Mucosa of gallbladder (tissue), 1 donor: ENCODE data around the gene SLC44A2. TPM values are rescaled to one million over a fixed set of nuclear protein-coding genes. Genes with fewer than 3 reads are reported as not detected.
"Not testable (repeated sequence)": the region's sequence is repeated elsewhere in the genome, so short reads cannot be mapped to it uniquely, and the experiment has no call there.

Experiments
- DNase-seq: peaks from one replicate; pipeline ENCODE4 v3.0.0-alpha.2; 2020; ENCODE audit warnings: low spot score
- total RNA-seq: library from RNA; stranded (reverse); gene quantifications from one replicate; pipeline ENCODE4 v1.2.1, GENCODE V29; 2021
- donor health status: DM: no; HTN: no; CAD: no.

SLC44A2 gene
- total RNA-seq, 1 donor from 2014 or later = 223 TPM

DNA sequence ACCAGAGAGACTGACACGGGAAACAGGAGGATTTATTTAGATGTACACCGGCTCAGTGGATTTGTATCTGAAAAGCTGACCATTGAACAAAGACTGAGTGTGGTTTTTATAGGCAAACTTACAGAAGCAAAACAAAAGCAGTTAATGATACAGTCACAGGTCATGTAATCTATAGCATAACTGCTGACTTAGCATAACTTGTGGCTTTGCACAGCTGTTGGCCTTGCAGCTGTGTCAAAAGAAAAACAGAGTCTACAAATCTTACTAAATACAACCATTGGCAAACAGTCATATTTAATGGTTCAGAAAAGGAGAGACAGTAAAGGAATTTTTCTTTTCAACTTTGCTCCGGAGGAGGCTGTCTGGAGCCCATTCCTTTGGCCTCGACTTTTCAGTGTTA lies 26.5 kb downstream of the SLC44A2 start:
- DNase-seq = no peak

- no peak for DNase-seq
Measured at GRCh38 chr19:10653482-10653731, 28.1 kb downstream of the SLC44A2 start.

GRCh38 chr19:10653732-10654609 lies 28.6 kb downstream of the SLC44A2 start, which contains the start of gene ILF3:
Gene ILF3 (plus strand): TSS chr19:10654346. CDS start chr19:10670606, 16,260 bp downstream.
- peak; percentile 100 for DNase-seq

DNA sequence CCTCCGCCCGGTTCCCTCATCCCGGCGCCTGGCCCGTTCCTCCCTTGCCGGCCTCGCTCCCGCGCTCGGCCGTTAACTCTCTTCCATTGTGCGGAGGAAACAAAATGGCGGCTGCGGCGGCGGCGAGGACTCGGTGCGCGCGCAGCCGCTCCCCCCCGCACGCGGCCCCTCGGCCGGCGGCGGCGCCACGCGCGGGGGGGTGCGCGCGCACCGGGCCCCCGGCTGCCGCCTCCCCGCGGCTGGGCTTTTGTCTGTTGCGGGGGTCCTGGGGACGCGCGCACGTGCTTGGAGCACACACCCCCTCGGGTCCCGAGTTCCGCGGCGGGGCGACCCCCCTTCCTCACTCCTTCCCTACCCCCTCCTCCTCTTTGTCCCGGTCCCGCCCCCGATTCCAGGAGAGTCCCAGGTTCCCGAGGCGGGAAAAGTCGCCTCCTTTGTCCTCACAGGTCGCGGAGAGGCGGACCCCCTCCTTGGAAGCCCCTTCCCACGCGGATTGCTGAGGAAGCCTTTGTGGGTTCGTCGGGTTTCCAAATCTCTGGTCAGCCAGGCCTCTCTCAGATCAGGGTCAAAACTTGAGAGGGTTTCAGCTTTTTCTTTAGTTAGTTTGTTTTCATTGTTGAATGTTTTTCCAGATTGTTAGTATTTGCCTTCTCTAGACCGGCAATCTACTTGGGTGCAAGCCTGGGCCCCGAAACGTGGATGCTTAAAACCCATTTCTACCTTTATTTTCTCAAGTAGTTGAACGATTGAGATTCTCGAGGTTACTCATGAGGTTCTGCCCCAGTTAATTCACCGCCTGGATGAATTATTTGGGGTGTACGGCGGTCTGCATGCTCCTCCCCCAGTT lies 29.5 kb downstream of the SLC44A2 start:
- DNase-seq = peak; percentile 22

DNA sequence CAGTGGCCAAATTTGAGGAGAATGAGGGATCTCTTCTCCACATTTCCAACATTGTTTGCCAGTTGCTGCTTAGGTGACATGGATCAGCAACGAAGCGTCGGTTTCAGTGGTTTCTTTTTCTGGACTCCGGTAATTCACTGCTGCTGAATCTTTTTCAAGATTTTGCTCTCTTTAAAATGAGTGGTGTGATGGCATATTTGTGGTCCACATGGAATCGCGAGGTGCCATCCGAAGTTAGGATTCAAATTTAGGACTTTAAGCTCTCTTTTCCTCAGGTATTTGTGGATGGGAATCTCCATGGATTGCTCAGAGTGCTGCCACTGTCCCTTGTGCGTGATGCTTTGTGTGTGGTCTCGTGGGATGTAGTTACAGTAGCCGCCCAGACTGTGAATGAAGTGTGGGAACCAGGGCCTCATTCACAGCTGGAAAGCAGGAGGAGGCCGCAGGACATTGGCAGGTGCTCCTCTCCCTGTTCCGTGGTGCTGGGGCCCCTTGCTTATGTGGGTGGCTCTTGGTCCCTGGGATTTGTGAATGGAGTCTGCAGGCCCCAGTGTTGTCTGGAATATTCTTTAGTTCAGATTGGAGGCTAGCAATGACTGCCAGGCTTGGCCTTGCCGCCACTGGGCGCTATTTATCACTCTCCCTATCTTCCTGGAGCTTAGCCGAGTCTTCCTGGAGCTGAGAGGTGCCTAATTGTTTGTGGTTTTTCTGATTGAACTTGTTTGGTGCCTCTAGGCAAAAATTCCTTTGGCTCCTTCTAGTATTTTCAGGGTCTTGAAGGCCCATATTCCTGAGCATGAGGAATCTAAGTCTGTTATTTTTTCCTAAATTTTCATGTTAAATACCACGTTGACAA lies 30.3 kb downstream of the SLC44A2 start:
- no peak for DNase-seq

DNA sequence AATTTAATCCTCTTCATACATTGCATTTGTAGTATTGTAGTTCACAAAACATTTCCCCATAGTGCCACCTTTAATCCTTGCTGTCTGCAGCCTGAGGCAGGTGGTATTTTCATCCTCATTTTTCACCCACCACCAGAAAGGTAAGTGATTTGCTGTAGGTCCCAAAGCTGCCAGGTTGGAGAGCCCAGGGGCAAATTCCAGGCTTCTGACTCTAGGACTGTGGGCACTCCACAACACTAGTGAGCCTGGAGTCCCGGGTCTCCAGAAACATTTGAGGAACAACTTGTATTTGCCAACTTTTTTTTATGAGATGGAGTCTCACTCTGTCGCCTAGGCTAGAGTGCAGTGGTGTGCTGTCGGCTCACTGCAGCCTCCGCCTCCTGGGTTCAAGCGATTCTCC lies 35.0 kb downstream of the SLC44A2 start:
- no peak for DNase-seq

- no peak for DNase-seq
Measured at GRCh38 chr19:10661946-10662345, 36.6 kb downstream of the SLC44A2 start.

DNA sequence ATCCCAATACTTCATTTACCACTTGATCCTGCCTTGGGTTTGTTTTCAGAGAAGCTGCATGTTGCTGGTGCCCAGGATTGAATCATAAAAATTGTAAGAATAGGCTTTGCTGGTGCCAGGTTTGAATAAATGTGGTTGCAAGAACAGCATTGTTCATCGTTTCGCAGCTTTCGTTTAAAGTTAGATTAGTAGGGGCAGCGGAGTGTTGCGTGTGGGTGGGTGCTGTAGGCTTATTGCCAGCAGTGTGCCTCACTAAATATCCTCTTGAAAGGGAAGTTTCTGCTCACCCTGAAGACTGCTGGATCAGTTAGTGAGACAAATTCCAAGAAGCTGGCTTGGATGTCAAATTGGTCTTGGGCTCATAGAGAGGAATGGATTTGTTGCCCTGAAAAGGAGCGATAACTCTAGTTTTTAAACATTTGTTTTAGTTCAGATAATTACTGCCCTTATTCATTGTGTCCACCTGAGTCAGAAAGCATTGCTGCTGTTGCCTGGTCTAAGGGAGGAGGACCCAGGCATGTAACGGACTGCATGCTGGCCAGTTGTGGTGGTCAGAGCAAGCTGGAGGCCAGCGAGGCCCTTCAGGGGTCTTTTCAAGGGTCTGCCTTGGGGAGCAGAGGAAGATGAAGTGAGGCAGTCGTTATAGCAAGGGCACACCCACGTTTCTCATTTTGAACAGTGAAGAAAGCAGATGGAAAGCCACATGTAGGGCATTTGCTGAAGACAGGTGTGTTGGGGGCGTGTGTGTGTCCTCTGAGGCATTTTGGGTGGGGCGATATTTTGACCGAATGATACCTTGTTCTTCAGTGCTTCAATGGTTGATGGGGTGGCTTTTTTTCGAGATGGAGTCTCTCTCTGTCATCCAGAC lies 37.3 kb downstream of the SLC44A2 start:
- DNase-seq = no peak

- not testable (repeated sequence) for DNase-seq
Measured at GRCh38 chr19:10663252-10663563, 37.9 kb downstream of the SLC44A2 start.

DNA sequence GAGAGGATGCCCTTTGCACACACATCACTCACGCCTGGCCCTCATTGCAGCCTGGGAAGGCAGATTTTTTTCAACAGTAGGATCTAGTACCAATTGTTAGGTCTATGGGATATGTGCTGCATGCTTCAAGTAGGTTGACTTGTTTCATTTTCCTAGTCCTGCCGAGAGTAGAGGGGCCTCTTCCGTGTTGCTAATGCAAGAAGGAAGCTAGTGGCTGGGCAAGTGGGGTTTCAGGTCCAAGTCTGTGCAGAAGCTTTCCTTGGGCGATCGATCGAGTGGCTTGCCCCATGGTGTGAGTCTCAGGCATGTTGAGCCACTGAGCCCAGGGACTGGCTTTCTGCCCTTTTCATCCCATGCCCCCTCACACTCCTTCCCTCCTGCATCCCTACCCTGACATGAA lies 42.5 kb downstream of the SLC44A2 start:
- no peak for DNase-seq

GRCh38 chr19:10669246-10669645 lies 43.9 kb downstream of the SLC44A2 start:
- no peak for DNase-seq

DNA sequence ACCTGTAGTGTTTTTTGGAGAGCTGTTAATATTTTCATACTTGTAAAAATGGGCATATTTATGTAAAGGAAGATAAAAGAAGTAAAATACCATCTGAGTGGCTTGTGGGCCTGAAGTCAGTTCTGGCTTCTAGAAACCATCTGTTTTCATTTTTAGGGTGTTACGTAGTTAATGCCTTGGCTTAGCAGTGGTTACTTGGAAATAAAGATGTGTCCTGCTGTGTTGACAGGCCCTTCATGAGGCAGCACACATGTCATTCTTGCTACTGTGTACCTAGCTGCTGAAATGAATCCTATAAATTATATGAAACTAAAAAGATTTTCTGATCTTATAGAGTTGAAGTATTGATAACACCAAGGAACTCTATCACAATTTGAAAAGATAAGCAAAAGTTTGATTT lies 44.8 kb downstream of the SLC44A2 start:
- DNase-seq = no peak

- no peak for DNase-seq
Measured at GRCh38 chr19:10670876-10671804, 45.8 kb downstream of the SLC44A2 start.

- not testable (repeated sequence) for DNase-seq
Measured at GRCh38 chr19:10671922-10672321, 46.6 kb downstream of the SLC44A2 start.

DNA sequence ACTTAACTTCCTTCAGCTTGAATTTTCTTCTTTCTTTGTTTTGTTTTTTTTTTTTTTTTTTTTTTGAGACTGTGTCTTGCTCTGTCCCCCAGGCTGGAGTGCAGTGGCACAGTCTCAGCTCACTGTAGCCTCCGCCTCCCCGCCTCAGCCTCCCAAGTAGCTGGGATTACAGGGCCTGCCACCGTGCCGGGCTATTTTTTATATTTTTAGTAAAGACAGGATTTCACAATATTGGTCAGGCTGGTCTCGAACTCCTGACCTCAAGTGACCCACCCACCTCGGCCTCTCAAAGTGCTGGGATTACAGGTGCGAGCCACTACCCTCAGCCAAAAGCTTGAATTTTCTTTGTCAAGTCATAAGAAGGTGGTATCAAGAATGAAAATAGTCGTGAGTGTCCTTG lies 49.9 kb downstream of the SLC44A2 start:
- not testable (repeated sequence) for DNase-seq

DNA sequence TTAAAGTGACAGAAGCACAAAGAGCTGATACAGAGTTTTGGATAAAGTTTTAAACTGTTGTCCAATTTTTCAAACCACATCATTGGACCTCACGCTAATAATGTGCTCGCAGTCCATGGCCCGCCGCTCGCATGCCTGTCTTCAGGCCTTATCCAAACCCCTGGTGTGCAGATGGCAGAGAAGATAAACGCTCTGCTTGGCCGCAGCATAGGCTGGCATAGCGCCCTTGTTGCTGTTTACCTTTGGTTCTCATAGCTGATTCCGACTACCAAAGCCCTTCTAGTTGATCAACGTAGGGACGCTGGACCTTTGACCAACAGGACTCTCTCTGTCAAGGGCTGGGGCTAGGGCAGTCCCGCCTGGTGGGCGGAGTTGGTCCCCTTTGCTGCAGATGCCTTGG lies 52.4 kb downstream of the SLC44A2 start:
- no peak for DNase-seq

DNA sequence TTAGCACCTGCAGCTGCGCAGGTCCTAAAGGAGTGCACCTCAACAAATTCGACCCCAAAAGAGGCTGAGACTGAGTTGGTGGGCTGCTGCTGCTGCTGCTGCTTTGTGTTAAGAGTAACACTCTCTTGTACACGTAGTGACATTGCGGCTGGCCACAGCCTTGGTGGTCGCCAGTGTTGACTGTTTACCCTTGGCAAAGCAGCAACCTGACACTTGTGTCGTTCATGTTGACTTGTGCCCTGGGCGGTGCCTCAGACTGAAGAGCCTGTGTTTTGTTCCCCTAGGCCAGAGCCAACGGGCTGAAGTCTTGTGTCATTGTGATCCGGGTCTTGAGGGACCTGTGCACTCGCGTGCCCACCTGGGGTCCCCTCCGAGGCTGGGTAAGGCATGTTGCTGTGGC lies 53.5 kb downstream of the SLC44A2 start:
- DNase-seq = no peak

GRCh38 chr19:10679743-10680142 lies 54.4 kb downstream of the SLC44A2 start:
- DNase-seq = no peak

DNA sequence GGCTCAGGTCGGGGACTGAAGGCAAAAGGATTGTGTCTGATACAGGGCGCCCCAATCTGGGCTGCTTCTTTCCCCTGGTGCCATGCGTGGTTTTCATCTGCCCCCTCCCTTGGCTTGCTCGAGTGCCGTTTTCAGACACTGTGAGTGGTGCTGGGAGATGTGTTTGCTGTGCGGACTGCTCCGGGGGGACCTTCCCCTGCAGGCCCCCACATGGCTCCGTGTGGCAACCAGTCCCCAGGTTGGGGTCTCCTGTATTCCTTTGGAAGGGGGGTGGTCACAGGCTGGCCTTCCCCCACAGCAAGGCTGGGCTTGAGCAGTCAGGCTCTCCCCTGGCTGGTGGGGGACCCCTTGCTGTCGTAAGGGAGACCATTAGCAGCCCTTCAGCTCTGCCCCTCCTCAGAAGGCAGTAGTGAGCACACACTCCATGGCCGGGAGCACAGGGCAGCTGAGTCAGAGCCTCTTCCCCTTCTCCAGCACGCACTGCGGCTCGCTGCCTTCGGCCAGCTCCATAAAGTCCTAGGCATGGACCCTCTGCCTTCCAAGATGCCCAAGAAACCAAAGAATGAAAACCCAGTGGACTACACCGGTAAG lies 55.3 kb downstream of the SLC44A2 start:
- DNase-seq = no peak

DNA sequence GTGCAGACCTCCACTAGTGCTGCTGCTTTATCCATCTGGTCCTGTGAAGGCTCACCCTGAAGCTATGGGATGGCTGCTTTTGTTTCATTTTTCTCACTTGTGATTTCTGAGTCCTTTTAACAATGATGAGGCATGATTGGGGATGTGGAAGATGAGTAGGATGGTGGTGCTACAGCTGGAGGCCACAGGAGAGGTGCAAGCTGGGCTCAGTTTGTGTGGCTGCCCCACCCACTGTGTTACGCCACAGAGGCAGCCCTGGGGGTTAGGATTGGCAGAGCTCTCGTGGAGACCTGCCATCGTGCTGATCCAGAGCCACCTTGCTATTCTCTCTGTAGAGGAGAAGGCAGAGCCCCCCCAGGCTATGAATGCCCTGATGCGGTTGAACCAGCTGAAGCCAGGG lies 56.3 kb downstream of the SLC44A2 start:
- no peak for DNase-seq
